ENCODE data around the gene WNK3.
A peak's percentile ranks its signal among the peaks of the same experiment; 100 is the strongest.
"Not testable (repeated sequence)": the region's sequence is repeated elsewhere in the genome, so short reads cannot be mapped to it uniquely, and the experiment has no call there.

The WNK3 gene

DNA sequence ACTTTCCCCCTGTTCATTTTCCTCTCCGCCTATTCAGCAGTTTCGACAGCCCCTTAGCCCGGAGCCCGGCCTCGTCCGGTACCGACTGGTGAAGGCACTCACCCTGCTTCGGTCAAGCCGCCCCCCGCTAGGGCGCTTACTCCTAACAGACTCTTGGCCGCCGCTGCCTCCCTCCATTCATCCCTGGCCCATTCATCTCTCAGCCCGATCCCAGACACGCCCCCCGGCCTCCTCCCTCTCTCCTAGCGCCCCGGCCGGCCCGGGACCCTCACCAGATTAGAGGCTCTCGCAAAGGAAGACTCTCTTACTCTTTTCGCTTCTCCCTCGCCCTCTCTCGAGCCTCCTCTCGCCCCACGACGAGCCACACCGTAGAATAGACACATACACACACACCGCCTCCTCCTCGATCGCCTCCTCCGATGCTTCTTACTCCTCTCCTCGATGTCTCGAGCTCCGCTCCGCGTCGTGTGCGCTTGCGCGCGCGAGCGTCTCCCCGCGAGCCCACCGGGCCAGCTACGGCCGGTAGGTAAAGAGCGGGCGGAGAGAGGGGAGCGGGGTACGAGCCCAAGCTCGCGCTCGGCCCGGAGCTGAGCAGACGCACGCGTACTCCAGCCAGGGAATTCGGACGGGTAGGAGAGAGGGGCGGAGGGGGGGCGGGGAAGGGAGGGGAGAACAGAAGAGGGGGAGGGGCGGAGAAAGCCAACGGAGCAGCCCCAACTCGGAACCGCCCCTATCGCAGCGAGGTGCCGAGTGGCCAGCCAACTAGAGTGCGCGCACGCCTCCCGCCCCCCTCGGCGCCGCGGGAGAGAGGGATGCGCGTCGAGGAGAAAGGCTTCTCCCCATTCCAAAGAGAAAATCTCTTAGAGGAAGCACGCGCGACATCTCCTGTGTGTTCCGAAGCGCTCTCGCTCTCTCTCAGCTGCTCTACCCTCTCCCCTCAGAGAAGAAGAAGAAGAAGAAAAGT lies at the start of gene WNK3:
Gene WNK3 (minus strand): TSS at position 633 of the 964 bp plus-strand sequence.
- DNase-seq, result peak; percentile 0

DNA sequence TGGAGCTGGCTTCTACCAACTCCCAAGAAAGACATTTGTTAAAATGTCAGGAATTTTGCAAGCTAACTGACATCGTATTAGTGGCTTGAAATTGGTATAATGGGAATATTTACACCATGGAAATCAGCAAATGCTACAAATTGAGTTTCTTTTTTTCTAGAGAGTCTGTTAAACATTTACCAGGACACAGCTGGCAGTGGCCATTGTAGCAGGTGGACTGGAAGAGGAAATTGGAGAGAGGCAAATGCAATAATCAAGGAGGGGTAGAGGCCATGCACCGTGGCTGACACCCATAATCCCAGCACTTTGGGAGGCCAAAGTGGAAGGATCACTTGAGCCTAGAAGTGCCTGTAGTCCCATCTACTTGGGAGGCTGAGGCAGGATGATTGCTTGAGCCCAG lies 49.4 kb upstream of the WNK3 start:
- no peak for DNase-seq

DNA sequence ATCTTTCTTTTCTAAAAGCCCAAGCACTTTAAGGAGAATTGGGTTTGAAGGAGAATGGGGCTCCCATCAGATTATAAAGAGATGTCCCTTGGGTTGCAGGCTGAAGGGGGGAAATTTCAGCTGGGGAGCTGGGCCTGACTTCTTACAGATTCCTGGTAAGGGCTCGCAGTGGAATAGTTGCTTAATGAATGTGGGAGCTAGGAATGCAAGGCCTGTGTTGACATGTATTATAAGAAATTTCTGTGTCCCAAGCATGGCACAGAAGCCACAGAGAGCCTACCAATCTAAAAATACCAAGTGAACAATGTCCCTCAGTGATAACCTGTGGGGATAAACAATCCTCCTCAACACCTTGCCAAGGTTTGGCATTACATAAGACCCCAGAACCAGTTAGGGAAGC lies 39.3 kb upstream of the WNK3 start:
- DNase-seq, result no peak

DNA sequence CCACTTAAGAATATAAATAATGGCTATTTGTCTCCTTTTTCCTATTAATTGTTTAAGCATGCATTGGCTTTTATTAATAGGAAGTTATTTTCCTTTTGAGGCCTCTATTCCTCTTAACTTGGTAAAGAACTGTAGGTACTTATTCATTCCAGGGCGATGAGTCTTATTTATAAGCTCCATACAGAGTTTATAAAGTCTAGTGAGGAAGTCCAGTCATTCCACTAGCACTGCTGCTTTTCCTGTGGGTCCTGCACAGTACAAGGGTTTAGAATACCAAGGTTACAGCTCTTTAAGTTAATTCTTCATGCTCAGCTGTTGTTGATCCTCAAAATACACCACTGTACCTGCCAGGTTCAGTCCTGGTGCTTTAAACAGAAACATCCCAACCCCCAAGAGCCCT lies 28.5 kb upstream of the WNK3 start:
- DNase-seq, result no peak

DNA sequence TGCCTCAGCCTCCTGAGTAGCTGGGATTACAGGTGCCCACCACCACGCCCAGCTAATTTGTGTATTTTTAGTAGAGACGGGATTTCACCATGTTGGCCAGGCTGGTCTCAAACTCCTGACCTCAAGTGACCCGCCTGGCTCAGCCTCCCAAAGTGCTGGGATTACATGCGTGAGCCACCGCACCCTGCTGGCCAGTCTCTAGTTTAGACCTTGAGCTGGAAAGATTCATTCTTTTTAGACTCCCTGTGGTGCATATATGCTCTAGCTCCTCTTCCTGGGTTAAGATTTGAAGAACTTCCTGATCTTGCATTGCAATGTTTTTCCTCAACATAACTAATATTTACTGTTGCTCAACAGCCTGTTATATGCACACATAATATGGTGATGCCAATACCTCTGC lies 26.8 kb upstream of the WNK3 start:
- not testable (repeated sequence) for DNase-seq

DNA sequence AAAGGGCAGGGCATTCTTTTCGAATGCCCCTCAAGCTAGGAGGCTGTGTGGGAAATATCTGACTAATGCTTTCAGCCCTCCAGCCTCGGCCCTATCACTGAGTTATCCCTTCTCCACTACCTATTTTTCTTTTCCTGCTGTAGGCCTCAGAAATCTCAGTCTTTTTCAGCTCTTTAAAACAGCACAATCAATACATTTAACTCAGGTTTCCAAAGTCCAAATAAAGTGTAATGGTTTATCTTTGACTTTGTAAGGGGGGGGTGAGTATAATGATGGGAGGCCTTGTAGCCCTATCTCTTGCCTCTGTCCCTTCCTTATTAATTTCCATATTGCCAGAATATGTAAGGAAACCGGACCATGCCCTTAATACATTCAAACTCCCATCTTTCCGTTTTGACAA lies 1.6 kb upstream of the WNK3 start:
- no peak for DNase-seq

DNA sequence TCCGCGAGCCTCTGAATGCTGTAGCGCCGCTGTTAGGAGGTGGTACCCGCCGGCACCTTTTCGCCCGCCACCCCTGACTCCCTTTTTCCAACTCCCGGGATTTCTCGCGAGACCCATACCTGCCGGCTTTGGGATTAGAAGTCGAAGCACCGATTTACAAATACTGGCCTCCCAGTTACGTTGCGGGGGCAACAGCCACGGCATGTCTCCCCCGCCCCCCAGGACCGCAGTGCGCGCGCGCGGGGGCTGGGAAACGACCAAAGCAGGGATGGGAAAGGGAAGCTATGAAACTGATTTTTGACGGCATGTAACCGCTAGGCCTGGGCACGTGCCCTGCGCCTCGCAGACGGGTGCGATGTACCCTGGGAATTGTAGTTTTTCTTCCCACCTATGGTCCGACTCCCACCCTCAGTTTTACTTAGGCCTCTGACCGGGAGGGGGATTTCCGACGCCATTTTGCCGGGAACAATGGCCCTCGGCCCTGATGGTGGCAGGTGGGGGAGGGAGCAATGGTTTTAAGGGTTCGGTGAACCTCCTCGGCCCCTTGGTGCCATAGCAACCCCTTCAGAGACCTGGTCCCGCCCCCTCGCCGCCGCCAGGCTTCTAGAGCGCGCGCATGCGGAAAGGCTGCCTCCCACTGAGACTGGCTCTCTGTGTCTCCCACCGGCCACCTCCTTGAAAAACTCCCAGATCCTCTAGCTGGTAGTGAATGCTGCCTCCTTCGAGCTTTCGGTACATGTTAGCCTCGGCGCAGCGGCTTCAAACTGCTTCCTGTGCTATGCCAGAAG lies 772 bp upstream of the WNK3 start:
- no peak for DNase-seq

DNA sequence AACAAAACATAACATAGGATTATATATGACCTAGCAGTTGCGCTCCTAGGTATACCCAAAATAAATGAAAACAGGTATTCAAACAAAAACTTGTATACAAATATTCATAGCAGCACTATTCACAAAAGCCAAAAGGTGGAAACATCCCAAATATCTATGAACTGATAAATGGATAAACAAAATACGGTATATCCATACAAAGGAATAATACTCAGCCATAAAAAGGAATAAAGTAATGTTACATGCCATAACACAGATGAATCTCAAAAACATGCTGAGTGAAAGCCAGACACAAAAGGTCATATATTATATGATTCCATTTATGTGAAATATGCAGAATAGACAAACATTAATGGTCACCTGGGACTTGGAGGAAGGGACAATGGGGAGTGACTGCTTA lies 5.2 kb downstream of the WNK3 start:
- DNase-seq, result no peak

DNA sequence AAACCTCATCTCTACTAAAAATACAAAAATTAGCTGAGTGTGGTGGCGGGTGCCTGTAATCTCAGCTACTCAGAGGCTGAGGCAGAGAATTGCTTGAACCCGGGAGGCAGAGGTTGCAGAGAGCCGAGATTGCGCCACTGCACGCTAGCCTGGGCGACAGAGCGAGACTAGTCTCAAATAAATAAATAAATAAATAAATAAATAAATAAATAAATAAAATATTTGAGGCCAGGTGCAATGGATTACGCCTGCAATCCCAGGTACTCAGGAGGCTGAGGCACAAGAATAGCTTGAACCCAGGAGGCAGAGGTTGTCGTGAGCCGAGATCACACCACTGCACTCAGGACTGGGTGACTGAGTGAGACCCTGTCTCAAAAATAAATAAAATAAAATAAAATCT lies 20.5 kb downstream of the WNK3 start:
- DNase-seq, result not testable (repeated sequence)

DNA sequence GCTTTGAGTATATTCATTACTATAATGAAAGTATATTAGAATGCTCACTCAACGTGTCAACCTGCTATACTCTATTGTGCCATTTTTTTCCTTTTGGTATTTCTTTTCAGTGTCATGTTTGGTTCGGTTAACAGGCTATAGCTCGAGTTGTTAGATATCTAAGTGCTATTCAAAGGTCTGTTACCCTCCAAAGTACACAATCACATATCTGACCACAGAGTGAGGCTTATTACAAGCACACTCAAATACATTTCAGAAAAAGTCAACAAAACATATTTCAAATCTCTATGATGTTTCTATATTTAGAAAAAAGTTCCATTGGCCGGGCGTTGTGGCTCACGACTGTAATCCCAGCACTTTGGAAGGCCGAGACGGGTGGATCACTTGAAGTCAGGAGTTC lies 32.8 kb downstream of the WNK3 start:
- DNase-seq, result no peak

DNA sequence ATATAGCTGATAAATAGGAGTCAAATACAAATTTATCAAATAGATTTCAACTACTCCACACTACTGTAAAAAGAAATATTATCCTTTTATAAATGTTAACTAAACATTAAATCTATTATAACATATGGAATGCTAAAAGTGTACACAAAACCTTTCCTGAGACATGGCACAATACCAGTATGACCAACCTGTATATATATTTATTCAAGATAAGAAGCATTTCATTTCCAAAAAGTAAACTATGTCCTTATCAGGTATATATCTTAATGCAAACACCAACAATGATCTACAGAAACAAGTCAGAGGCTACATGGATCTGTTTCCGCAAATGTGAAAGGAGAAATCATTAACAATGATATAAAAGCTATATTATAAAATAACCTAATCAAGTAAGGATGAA lies 37.8 kb downstream of the WNK3 start:
- DNase-seq, result no peak

DNA sequence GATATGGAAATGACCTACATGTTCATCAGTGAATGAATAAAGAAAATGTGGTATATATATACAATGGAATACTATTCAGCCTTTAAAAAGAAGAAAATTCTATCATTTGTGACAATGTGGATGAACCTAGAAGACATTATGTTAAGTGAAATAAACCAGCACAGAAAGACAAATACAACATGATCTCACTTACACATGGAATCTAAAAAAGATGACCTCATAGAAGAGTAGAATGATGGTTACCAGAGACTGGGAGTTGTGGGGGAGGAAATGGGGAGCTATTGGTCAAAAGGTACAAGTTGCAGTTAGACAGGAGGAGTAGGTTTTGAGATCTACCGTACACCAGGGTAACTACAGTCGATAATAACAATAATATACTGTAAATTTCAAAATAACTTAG lies 51.5 kb downstream of the WNK3 start:
- DNase-seq, result no peak

DNA sequence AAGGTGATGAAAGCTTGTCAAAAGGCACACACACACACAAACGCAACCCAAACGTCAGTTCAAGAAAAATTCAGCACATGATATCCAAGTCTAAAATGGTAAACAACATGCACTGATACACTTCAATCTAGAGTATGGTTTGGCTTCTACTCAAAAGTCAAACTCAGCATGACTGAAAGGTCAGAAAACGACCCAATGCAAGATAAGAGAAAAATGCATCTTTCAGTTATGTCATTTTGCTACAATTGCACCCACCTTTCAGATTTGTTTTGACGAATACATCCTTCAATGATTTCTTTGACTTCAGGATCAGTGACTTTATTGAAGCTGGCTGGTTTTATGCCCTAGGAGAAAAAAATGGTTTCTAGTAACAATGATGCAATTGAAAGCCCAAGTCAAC lies 56.3 kb downstream of the WNK3 start:
- no peak for DNase-seq

DNA sequence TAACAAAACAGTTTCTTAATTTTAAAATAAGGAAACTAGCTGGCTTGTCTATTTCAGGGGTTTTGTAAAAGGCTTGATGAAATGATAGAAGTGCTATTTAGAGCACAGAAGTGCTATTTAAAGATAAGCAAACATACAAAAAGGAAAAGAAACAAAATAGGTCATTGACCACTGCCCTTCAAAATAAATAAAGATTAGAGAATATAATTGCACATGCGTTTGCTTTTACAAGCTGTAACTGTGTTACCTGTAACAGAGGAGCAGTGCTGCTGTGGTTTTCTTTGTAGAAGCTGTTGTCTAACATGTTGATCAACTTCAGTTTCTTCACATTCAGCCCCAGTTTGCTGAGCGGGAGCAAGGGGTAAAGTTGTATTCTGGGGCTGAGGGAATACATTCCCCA lies 63.5 kb downstream of the WNK3 start:
- DNase-seq, result no peak

DNA sequence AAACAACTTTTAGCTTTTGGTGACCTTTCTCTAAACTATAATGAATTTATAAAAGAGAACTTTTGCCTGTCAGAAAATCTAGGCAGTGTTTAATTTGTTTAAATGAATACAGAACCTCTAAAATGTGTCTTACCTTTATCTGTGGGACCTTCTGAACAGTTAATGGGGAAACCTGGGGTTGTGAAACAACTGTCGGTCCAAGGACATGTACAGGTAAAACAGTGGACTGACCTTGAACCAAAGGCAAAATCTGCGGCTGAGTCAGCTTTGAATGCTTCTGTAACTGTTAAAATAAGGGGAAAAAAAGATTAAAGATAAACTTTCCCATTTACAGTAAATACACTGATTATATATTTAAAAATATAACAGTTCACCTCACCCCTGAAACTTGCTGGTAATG lies 65.1 kb downstream of the WNK3 start:
- DNase-seq, result no peak

DNA sequence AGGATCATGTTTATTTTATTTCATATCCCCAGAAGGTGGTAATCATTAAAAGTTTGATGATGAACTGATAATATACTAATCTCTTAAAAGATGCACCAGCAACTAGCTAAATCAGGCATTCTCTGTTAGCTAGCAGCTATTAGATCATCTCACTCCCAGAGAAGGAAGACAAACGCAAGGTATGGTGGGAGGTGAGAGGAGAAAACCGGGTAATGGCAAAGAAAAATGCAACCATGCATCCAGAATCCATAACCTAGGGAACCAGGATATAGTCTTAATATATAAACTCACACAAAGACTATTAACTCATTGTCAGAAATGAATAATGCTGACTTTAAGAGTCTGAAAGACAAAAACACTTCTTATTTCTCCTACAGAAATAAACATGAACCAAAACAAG lies 66.1 kb downstream of the WNK3 start:
- no peak for DNase-seq

DNA sequence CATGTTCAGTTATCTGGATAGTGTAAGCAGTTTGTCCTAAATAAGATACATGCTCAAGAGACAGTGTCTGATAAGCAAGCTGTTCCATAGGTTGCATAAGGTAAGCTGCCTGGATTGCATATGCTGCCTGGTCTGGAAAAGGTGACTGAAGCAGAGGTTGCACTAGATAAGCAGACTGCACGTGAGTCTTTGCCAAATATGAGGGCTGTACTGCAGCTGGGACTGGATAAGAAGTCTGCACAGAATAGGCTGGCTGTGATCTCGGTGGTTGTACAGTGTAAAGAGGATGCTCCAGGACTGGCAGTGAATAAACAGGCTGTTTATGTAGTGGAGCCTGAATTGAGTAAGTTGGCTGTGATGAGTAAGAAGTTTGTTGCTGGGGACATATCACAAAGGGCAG lies 68.9 kb downstream of the WNK3 start:
- DNase-seq, result no peak

DNA sequence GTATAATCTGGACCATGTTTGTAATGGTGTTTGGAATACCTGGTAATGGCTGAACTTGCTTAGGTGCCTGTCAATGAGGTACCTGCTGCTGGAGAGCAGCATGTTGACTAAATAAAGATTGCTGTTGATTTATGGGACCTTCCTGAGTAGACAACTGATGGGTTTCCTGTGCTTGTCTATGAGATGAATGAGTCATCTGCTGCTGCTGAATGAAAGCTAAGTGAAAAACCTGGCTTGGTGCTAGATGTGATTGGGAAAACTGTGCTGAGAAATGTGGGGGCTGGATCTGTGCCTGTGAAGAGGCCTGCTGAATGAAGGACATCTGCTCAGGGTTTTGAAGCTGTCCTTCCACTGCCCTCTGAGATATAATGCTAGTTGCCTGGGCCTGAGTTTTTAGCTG lies 69.6 kb downstream of the WNK3 start:
- no peak for DNase-seq

DNA sequence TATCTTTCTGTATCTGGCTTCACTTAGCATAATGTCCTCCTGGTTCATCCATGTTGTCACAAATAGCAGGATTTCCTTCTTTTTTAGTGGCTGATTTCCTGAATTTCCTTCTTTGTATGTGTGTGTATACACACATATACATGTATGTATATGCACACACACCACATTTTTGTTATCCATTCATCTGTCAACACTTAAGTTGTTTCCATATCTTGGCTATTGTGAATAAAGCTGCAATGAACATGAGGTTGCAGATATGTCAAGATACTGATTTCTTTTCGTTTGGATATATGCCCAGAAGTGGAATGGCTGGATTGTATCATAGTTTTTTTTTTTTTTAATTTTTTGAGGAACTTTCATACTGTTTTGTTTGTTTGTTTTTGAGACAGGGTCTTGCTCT lies 76.2 kb downstream of the WNK3 start:
- DNase-seq, result no peak

DNA sequence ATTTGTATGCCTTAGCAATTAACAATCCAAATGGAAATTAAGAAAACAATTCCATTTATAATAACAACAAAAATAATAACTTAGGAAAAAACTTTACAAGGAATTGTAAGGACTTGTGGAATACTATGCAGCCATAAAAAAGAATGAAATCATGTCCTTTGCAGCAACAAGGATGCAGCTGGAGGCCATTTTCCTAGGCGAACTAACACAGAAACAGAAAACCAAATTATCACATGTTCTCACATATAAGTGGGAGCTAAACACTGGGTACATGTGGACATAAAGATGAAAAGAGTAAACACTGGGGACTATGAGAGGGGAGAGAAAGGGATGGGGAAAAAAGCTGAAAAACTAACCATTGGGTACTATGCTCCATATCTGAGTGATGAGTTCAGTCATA lies 77.4 kb downstream of the WNK3 start:
- DNase-seq, result no peak

DNA sequence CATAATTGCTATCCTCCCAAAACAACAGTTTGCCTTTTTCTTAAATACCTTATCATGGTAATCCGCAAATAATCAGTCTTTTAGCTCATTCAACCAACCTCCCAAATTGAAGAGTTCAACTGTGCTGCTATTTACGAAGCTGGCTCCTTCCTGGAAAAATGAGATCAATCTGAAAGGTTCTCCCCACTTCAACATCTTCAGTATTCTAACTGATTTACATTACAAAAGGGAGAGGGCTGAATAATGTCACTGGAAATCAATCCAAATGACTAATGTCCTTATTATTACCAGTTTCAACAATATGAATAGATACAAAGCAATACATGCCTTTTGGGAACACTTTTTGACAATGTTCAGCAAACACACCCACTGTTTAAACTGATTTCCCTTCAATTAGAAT lies 86.2 kb downstream of the WNK3 start:
- DNase-seq, result no peak

DNA sequence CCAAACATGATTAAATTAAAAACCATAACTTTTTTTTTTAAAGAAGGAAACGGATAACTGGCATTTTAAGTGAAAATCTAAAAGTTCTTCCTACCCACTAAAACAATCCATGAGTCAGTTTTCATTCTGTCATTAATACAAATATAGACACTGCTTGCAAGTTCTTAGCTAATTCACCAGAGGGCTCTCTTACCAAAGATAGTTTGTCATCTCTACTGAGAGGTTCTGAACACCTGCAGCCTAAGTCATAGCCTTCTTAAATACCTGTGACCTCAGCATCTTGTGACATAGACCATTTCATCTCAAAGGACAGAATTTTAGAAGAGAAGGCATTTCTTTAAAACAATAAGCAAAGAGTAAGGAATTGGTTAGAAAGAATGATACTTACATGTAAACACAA lies 109.5 kb downstream of the WNK3 start:
- DNase-seq, result no peak

DNA sequence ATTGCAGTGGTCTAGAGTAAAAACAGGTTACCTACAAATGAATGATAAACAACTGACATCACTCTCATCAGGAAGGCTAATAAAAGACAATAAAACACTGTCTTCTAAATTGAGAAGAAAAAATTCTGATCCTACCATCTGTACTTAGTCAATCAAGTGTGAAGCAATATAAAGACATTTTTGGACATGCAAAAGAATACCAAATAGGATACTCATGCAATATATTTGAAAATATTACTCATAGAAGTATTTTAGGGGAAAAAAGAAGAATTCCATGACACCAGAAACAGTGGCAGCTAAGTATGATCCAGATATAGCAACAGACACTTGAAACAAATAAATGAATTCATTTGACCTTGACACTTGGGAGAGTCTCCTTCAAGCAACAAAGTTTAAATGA lies 111.0 kb downstream of the WNK3 start:
- DNase-seq, result no peak

DNA sequence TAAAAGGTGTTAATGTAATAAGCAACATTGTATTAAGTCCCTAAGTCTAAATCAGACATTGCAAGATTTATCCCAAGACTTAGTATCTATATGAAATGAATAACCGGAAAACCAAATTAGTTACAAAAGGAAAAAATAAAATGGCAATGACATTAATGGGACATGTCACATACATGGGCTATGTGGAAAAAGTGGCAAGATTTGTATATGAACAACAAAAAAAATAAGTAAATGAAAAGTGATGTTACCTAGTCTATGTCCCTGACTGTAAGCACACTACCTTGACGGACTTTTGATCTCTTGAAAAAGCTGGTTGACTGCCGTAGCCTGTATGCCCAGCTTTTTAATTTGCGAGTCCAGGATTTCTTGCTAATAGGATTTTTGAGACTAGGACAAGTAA lies 119.3 kb downstream of the WNK3 start:
- no peak for DNase-seq
